ENCODE measurements around the gene IGFL2.
"Not testable (repeated sequence)": the region's sequence is repeated elsewhere in the genome, so short reads cannot be mapped to it uniquely, and the experiment has no call there.

Gene IGFL2

DNA sequence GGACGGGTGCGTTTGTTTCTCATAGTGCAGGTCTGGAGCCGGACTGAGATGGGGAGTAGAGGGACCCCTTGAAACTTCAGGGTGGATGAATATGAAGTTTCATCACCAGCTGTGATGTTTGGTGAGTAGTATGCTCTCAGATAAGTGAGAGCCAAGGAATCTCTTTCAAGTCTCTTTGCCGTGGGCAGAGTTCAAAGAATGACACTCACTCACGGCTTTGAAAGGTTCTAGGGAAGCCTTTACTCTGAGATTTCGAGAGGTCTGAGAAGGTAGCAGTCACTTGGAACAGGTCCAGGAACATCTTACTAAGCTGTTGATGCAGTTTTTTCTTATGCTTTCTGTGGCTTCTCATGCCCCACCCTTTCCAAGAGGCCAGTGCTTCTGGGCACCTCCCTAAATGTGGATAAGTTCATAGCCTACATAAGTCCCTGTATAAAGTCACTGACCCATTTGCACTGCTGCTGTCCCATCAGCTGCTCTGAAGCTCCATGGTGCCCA is at the start of gene IGFL2:
TSS of gene IGFL2 (plus strand) at position 448 of the 498 bp plus-strand sequence. CDS start at position 489, 41 bp downstream.
- no peak for DNase-seq (ENCODE audit: low read depth in 1 of 2, low spot score in 1 of 2)

DNA sequence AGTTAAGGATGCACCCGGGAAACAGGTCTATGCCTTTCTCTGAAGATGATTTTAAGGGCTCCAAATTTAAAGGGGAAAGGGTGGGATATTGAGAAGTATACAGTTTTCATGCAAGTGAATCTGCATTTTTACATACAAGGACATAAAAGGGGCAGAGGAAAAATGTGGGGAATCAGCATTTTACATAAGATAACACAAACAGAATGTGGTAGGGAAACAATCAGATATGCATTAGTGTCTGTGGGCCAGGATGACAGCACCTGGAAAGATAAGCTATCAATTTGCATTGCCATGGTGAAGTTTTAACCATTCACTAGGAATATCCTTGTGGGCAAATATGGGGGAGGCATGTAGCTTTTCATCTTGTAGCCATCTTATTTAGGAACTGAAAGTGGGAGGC is 47.7 kb upstream of the IGFL2 start:
- DNase-seq (ENCODE audit: low read depth in 1 of 2, low spot score in 1 of 2), result no peak

DNA sequence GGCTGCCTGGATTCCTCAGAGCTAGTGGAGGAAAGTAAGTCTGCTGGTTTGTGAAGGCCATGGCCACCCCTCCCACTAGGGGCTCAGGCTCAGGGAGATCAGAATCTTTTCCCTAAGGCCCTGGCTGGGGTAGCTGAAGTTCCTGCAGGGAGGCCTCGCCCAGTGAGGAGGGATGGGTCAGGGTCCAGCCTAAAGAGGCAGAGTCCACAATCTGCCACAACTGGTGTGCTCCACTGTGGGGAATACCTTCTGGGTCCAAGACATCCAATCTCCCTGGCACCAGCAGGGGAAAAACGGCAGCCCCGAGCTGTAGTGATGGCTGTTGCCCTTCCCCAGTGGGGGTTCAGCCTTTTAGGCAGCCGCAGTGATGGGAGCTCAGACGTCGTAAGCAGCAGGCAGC is 46.7 kb upstream of the IGFL2 start:
- DNase-seq (ENCODE audit: low read depth in 1 of 2, low spot score in 1 of 2), result no peak

DNA sequence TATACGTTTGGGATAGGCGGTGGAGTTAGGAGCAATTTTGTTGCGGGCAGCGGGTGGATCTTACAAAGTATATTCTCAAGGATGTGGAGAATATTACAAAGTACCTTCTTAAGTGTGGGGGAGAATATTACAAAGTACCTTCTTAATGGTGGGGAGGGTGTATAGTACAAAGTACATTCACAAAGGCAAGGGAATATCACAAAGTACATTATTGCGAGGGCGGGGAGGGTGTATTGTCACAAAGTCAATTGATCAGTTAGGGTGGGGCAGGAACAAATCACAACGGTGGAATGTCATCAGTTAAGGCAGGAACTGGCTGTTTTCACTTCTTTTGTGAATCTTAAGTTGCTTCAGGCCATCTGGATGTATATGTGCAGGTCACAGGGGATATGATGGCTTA is 45.7 kb upstream of the IGFL2 start:
- not testable (repeated sequence) for DNase-seq (ENCODE audit: low read depth in 1 of 2, low spot score in 1 of 2)

DNA sequence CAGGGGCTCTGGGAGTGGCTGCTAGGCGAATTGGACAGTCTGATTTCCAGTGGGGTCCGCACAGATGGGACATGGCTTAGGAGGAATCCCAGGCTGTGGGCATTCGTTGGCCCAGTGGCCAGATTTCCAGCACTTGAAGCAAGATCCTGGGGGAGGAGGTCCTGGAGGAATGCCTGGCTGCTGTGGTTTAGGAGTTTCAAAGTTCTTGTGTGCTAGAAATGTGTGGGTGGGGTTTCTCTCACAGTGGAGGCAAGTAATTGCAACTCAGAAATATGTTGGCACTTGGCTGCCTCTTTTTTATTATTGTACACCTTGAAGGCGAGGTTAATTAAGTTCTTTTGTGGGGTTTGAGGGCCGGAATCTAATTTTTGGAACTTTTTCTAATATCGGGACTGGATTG is 40.7 kb upstream of the IGFL2 start:
- no peak for DNase-seq (ENCODE audit: low read depth in 1 of 2, low spot score in 1 of 2)

DNA sequence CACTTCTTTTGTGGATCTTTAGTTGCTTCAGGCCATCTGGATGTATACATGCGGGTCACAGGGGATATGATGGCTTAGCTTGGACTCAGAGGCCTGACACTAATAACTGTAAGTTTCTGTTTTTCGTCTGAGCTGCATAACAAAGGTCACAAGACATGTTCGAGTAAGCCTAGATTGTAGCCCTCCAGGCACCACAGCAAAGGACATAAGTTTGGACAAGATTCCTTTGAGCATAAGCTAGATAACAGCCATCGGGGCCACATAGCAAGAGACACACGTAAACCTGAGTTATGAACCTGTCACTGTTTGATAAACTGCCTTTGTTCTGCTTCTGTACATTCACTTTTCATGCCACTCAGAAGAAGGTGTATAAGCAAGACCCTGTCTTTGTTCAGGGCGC is 38.2 kb upstream of the IGFL2 start:
- no peak for DNase-seq (ENCODE audit: low read depth in 1 of 2, low spot score in 1 of 2)

DNA sequence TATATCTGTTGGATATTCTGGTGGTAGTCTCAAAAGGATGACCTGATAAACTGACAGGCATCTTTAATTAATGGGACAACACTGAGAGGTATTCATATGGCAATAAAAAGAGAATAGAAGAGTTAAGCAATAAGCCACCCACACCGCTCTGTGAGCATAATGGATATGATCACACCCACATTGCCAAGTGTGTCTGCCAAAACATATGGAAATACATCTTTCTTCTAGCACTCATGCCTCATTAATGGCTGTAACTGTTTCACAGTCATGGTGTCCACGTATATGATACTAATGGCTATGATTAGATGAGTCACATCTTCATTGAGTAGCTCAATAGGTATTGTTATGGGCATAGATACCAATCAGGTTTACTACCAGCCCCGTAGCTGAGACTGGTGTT is 36.7 kb upstream of the IGFL2 start:
- no peak for DNase-seq (ENCODE audit: low read depth in 1 of 2, low spot score in 1 of 2)

DNA sequence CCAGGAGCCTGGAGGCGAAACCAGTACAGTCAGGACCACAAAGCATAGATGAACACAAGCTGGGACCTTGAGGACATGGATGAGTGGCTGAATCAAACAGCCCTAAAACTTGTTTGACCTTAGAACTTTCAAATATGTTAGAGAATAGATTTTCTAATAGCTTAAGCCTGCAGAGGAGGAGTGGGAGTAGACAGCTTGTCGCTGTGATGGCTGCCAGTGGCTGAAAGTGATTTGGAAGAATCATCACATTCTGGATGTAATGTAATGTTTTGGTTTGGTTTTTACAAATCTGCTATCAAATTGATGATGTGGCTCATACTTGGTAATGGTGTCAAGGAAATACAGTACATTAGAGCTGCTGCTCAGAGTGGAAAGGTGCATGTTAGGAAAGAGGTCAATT is 35.5 kb upstream of the IGFL2 start:
- DNase-seq (ENCODE audit: low read depth in 1 of 2, low spot score in 1 of 2), result no peak

DNA sequence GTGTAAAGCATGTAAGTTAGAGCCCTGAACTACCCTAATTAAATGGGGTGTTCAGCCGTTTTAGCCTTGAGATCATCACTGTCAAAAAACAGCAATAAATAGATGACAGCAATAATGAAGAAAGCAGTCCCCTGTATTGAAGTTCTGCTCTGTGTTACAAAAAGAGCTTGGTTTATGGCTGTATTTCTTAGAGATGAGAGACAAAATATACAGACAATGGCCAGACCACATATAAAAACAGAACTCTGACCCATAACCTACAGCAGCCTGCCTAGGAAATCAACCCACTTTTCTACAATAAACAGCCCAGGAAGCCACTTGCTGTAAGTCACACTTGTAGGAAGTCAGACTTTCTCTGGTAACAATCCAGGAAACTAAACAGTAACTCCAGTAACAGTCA is 34.3 kb upstream of the IGFL2 start:
- DNase-seq (ENCODE audit: low read depth in 1 of 2, low spot score in 1 of 2), result no peak

DNA sequence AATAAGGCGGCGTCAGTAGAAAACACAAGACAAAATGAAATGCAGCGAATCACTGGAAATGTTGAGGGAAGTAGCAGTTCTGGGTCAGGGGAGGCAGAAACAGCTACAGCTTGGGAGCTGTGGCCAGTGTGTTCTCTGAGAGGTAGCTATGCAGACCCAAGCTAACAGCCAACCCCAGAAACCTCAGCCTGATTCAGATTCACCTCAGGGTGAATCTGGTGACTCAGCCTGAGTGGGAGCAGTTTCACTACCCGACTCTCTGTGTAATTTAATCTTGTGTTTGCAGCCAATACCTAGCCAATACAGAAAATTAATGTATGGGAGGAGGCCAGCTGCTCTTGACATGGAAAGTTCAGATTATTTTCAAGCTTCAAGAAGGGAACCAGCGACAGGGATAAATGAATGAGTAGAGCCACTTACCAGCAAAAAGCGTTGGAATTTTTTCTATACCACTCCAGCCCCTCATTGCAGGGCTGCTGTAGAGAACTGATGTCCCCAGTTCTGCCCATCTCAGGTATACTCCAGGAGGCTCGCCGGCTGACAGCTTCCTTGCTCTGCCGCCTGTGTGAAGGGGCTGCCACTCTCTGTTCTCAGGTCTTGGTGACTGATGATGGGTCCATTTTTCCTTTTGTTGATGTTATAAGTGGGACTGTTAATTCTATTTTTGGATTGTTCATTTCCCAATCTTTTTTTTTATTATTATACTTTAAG is 32.5 kb upstream of the IGFL2 start:
- DNase-seq (ENCODE audit: low read depth in 1 of 2, low spot score in 1 of 2), result no peak

DNA sequence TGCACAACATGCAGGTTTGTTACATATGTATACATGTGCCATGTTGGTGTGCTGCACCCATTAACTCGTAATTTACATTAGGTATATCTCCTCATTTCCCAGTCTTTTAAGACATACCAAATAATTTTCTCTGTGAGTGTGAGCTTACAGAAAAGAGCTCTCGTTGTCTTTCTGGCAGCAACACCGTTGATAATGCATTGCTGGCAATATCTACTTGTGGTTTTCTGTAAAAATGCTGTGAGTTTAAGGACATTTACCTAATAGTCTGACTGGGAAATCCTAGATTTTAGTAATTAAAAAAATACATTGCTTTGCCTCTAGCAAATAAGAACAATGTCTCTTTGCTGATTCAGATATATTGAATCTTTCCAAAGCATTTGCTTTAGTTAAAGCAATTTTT is 31.9 kb upstream of the IGFL2 start:
- no peak for DNase-seq (ENCODE audit: low read depth in 1 of 2, low spot score in 1 of 2)

DNA sequence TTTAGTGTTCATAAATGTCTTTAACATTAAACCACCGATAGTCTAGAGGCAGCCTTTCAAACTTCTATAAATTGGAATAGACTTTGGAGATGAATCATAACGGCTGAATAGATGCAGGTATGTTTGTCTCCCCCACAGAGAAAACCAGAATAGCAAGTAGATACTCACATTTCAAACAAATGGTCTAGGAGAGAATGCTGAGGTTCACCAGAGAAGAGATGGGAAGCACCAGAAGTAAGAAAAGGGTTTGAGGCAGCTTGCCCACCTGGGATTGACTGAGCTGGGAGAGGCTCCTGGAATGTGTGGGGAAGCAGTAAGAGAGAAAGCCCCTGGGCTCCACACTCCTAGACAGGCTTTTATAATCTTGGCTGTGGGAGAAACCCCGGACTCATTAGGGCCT is 29.9 kb upstream of the IGFL2 start:
- DNase-seq (ENCODE audit: low read depth in 1 of 2, low spot score in 1 of 2), result no peak

DNA sequence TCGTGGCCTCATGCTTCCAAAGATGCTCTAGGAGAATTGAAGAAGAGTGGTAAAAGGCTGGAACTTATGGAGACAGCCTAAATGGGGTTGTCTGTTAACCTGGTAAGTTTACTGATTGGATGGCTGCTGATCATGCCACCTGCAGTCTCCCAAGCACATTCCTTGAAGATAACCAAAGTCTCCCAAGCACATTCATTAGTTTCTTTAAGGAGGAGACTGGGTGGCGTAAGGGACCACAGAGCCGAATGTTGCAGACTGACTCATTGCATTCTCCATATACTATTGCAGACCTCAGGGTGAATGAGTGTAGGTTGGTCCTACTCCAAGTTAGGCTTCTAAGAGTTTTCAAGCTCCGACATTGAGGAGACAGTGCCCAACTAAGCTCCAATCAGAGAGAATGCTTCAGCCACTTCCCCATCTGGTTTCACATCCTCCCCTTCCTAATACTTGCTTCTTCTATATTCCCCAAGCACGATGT is 23.4 kb upstream of the IGFL2 start, which contains the start of gene IGFL3:
TSS of gene IGFL3 (minus strand) at position 51 of the 478 bp plus-strand sequence. CDS start at position 12, 39 bp downstream.
- DNase-seq (ENCODE audit: low read depth in 1 of 2, low spot score in 1 of 2), result no peak

DNA sequence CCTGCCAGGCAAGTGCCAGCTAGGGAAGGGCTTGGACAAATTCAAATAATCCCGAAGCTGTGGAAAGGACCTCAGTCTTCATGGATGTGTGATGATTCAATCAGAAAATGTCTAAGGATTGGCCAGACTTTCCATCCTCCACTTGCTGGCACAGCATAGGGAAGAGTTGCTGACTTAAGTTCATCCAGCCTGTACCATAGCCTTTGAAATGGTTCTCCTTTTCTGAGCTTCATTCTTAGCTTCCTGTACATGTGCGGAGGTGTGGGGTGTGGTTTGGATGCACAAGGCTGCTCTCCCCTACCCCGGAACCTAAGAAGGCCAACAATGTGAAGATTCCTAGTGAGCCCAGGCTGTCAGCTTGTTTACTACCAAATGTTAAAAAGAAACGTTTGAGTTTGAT is 22.6 kb upstream of the IGFL2 start:
- DNase-seq (ENCODE audit: low read depth in 1 of 2, low spot score in 1 of 2), result no peak

DNA sequence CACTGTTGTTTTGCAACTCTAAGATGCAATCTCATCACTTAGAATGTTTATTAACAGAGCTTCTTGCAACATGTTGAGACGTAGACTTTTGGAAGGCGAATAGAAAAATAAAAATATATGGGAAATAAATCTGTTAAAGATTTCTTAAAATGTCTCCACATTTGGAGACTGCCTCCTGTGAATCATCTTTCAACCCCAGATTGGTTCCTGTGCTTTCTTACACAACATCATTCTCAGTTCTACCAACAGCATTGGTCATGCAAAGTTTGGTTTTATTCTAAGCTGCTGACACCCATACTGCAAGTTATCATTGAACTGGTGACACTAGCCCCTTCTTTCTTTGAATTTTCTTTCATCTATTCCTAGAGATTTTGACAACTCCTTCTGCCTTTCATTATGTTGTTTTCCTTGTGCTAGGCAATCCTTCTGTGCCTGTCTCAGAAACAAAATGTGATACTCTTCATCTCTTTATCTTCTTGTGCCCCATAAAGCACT is 21.9 kb upstream of the IGFL2 start:
- DNase-seq (ENCODE audit: low read depth in 1 of 2, low spot score in 1 of 2), result no peak

DNA sequence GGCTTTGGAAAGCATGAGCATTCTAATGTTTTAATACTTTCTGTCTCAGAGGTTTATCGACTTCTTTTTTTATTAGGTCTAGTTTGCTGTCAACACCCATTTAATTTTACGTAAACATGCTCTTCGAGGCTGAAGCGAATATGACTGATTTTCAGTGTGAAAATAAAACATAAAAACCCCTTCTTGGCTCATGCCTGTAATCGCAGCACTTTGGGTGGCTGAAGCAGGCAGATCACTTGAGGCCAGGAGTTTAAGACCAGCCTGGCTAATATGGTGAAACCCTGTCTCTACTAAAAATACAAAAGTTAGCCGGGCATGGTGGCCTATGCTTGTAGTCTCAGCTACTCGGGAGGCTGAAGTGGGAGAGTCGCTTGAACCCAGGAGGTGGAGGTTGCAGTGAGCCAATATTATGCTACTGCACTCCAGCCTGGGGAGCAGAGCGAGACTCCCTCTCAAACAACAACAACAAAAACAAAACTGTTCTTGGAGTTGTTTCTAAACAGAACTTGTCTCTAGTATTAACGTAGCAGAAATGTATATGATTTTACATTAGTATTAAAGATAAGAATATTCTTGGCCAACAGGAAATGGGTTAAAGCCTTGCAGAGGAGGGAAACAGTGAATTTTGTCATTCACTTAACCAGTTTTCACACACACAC is 16.4 kb upstream of the IGFL2 start:
- no peak for DNase-seq (ENCODE audit: low read depth in 1 of 2, low spot score in 1 of 2)

DNA sequence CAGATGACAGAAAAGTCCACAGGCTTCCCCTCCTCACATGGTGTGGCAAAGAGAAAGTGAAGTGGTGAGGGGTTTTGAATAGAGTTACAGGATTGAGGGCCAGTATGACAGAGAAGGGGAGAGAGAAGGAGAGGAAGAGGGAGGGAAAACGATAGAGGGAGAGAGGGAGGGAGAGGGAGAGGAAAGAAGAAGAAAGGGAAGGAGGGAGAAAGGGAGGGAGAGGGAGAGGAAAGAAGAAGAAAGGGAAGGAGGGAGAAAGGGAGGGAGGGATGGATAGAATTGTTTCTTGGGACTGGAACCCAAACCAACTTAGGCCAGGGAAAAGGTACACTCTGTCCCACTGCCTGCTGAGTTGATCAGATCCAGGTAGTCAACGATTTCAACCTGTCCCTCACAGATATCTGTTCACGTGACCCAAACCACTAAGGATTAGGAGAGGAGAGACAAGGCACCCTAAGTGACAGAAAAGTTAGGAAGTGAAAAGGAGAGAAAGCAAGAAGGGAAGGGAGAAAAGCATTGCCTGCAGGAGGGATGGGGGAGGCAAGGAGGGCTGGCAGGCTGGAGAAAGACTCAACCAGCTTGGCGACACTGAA is 15.4 kb upstream of the IGFL2 start:
- DNase-seq (ENCODE audit: low read depth in 1 of 2, low spot score in 1 of 2), result no peak

DNA sequence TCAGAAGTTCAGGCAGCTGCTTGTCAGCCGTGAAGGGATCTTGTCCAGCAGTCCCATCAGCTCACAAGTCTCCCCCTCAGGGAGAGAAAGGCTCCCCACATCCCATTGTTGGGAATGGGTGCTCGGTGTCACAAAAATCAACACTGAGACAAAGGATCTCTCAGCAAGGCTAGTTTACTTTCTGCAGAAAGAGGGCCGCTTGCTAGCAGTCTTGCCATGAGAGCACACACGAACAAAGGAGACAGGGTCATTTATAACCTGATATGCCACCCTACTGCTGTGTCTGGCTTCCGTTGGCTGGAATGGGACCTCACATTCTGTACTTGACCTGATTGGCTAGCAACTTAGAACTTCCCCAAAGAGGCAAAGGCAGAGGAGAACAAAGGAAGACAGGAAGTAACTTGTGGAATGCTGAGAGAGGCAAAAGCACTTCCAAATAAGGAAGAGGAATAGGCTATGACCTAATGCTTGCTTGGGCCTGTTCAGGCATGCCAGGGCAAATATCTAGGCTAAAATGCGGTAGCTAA is 14.9 kb upstream of the IGFL2 start:
- no peak for DNase-seq (ENCODE audit: low read depth in 1 of 2, low spot score in 1 of 2)

DNA sequence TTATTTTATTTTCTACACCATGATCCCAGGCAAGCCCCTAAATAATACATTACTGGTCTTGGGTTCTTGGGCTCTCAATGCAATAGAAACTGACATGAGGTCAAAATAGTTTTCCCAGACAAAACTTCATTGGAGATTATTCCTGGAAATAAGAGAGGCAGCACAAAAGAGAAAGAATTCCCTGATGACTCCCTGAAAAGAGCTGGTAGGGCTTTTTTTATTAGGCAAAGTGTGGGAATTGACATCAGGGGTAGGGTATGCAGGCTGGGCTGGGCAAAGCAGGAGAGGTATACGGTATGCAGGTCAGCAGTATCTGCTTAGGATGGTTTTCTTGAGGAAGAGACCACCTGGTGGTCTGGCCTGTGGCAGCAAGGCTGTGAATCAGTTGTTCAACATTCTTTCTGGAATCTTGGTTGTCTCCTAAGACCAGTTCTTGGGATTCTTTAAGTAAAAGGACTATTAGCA is 14.2 kb upstream of the IGFL2 start:
- no peak for DNase-seq (ENCODE audit: low read depth in 1 of 2, low spot score in 1 of 2)

DNA sequence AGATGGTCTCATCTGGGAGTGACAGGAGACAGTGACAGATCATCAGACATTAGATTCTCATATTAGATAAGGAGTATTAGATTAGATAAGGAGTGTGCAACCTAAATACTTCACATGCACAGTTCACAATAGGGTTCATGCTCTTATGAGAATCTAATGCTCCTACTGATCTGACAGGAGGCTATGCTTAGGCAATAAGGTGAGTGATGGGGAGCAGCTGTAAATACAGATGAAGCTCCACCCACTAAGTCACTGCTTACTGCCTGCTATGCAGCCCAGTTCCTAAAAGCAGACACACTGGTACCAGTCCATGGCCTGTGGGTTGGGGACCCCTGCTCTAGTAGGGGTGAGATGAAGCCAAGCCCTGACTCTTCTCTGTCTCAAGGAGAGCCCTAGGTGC is 13.5 kb upstream of the IGFL2 start:
- no peak for DNase-seq (ENCODE audit: low read depth in 1 of 2, low spot score in 1 of 2)

DNA sequence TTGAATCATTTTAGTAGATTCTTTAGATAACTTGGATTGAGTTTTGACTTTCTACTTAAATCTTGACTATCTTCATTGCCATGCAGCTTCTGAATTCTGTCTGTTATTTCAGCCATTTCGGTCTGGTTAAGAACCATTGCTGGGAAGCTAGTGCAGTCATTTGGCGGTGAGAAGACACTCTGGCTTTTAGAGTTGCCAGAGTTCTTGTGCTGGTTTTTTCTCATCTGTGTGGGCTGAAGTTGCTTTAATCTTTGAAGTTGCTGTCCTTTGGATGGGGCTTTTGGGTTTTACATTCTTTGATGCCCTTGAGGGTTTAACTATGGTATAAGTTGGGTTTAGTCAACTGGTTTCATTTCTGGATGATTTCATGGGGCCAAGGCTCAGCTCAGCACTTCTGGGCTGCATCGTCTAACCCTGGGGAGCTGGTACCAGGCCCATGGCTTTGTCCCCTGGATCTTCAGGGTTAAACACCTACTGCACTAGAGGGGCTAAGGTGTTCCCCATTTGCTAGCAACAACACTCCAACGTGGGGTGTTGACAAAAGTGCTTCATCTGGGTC is 10.0 kb upstream of the IGFL2 start:
- no peak for DNase-seq (ENCODE audit: low read depth in 1 of 2, low spot score in 1 of 2)

Data from stimulated activated CD4-positive, alpha-beta T cell treated with anti-CD3 and anti-CD28 coated beads, Interleukin-15, amount 100 ng/mL, for 1 hour (primary cell).